ENCODE results near the gene AOPEP. TPM values are rescaled to one million over a fixed set of nuclear protein-coding genes. Genes with fewer than 3 reads are reported as not detected.
A peak's percentile ranks its signal among the peaks of the same experiment; 100 is the strongest.

The AOPEP gene
- total RNA-seq, 2 experiments from 2014 or later, result 6.9 to 7.0 TPM

GRCh38 chr9:95133325-95133705 lies 406.8 kb downstream of the AOPEP start:
- DNase-seq (no peak), ATAC-seq (ENCODE audit: poor library complexity) (no peak)
- H3K27me3 Mint-ChIP-seq, result no peaks in the 10 kb centered on the region
- ChIA-PET POLR2A (no interaction called here), CTCF (no interaction called here)
- no peak overlapping the region for H3K4me3 Mint-ChIP-seq
- Histone ChIP-seq H3K4me3 (ENCODE audit: low read length) (no peak overlapping the region), H3K36me3 (ENCODE audit: insufficient read depth, low read length) (no peaks in the 10 kb centered on the region), H3K27me3 (ENCODE audit: control insufficient read depth in 1 of 2, insufficient read depth in 2 of 2, low read length in 2 of 2) (no peaks in the 10 kb centered on the region), H3K27ac (ENCODE audit: low read depth in 1 of 2, low read length in 2 of 2) (no peak overlapping the region), H3K9me3 (ENCODE audit: control insufficient read depth in 1 of 2, insufficient read depth in 1 of 2, low read length in 2 of 2) (no peaks in the 10 kb centered on the region), H3K4me1 (ENCODE audit: insufficient read depth, low read length) (peaks cover 2% of the 10 kb centered on the region)
- no peaks in the 10 kb centered on the region for H3K4me1 Mint-ChIP-seq (ENCODE audit: low read depth)
- intact Hi-C loops (cut with DNase I, micrococcal nuclease), result no loop called here
- H3K27ac Mint-ChIP-seq, result no peak overlapping the region
- no peaks in the 10 kb centered on the region for H3K9me3 Mint-ChIP-seq
- TF ChIP-seq CTCF (IDR thresholded peaks at IDR 0.05), result no peak
- H3K36me3 Mint-ChIP-seq (ENCODE audit: low read depth), result peaks cover 5% of the 10 kb centered on the region

GRCh38 chr9:95134457-95134881 lies 408.0 kb downstream of the AOPEP start:
- H3K9me3 Mint-ChIP-seq, result no peaks in the 10 kb centered on the region
- no peaks in the 10 kb centered on the region for H3K9me3 ChIP-seq (ENCODE audit: control insufficient read depth in 1 of 2, insufficient read depth in 1 of 2, low read length in 2 of 2)
- TF ChIP-seq CTCF (IDR thresholded peaks at IDR 0.05), result no peak
- H3K4me1 ChIP-seq (ENCODE audit: insufficient read depth, low read length), result peaks cover 2% of the 10 kb centered on the region
- H3K36me3 ChIP-seq (ENCODE audit: insufficient read depth, low read length), result no peaks in the 10 kb centered on the region
- H3K27me3 Mint-ChIP-seq, result no peaks in the 10 kb centered on the region
- ATAC-seq (ENCODE audit: poor library complexity) (no peak), DNase-seq (no peak)
- ChIA-PET POLR2A (no interaction called here), CTCF (interaction anchor here (1.3 kb wide), 1 partner anchor 453 kb away, joined by 6 read pairs; no protein-coding TSS in a partner anchor)
- no peaks in the 10 kb centered on the region for H3K4me1 Mint-ChIP-seq (ENCODE audit: low read depth)
- no peak overlapping the region for H3K4me3 Mint-ChIP-seq
- no peak overlapping the region for H3K27ac ChIP-seq (ENCODE audit: low read depth in 1 of 2, low read length in 2 of 2)
- H3K27me3 ChIP-seq (ENCODE audit: control insufficient read depth in 1 of 2, insufficient read depth in 2 of 2, low read length in 2 of 2), result no peaks in the 10 kb centered on the region
- H3K27ac Mint-ChIP-seq, result no peak overlapping the region
- intact Hi-C loops (cut with DNase I, micrococcal nuclease), result no loop called here
- H3K4me3 ChIP-seq (ENCODE audit: low read length), result no peak overlapping the region
- H3K36me3 Mint-ChIP-seq (ENCODE audit: low read depth), result peaks cover 5% of the 10 kb centered on the region

- Mint-ChIP-seq H3K36me3 (ENCODE audit: low read depth) (peaks cover 5% of the 10 kb centered on the region), H3K4me1 (ENCODE audit: low read depth) (no peaks in the 10 kb centered on the region), H3K9me3 (no peaks in the 10 kb centered on the region), H3K27ac (no peak overlapping the region), H3K4me3 (no peak overlapping the region), H3K27me3 (no peaks in the 10 kb centered on the region)
- H3K36me3 ChIP-seq (ENCODE audit: insufficient read depth, low read length), result no peaks in the 10 kb centered on the region
- POLR2A ChIA-PET, result no interaction called here
- H3K27me3 ChIP-seq (ENCODE audit: control insufficient read depth in 1 of 2, insufficient read depth in 2 of 2, low read length in 2 of 2), result no peaks in the 10 kb centered on the region
- ATAC-seq (ENCODE audit: poor library complexity) (no peak), DNase-seq (no peak)
- CTCF ChIA-PET, result no interaction called here
- H3K4me1 ChIP-seq (ENCODE audit: insufficient read depth, low read length), result peaks cover 2% of the 10 kb centered on the region
- no peak overlapping the region for H3K27ac ChIP-seq (ENCODE audit: low read depth in 1 of 2, low read length in 2 of 2)
- H3K9me3 ChIP-seq (ENCODE audit: control insufficient read depth in 1 of 2, insufficient read depth in 1 of 2, low read length in 2 of 2), result no peaks in the 10 kb centered on the region
- TF ChIP-seq CTCF (IDR thresholded peaks at IDR 0.05), result no peak
- H3K4me3 ChIP-seq (ENCODE audit: low read length), result no peak overlapping the region
- intact Hi-C loops (cut with DNase I, micrococcal nuclease), result no loop called here
Measured at GRCh38 chr9:95135756-95136155, 409.3 kb downstream of the AOPEP start.

Small RNA genes lying within 50 kb of the gene (microRNA-seq; reads per million reads assigned to microRNA genes)
- gene MIR2278 (ENCODE audit: borderline microRNAs expressed, borderline replicate concordance) (1.8 reads per million), gene MIR23B (ENCODE audit: borderline microRNAs expressed, borderline replicate concordance) (1,060 reads per million, percentile 86 among the genes with 10 or more reads in this experiment), gene MIR24-1 (ENCODE audit: borderline microRNAs expressed, borderline replicate concordance) (not detected), gene MIR27B (ENCODE audit: borderline microRNAs expressed, borderline replicate concordance) (589 reads per million, percentile 81 among the genes with 10 or more reads in this experiment), gene MIR3074 (ENCODE audit: borderline microRNAs expressed, borderline replicate concordance) (not detected), gene MIR6081 (ENCODE audit: borderline microRNAs expressed, borderline replicate concordance) (not detected)

Other genes starting within 250 kb of the AOPEP start
- gene PCAT7, start 171.6 kb upstream of the AOPEP start, total RNA-seq, result not detected
- gene FBP2, start 132.9 kb upstream of the AOPEP start, total RNA-seq, result not detected
- gene FBP1, start 87.2 kb upstream of the AOPEP start, total RNA-seq, result 1 to 10 TPM; 3.0 to 3.6 TPM

Data from CD4-positive, alpha-beta T cell (primary cell).